AG09319 (cell line): Measurements from ENCODE around the gene PNPLA6.
A peak's percentile ranks its signal among the peaks of the same experiment; 100 is the strongest.

Source experiments
- DNase-seq: peaks from one replicate; pipeline ENCODE4 v3.0.0-alpha.2; 2010; ENCODE audit warnings: low read depth; ENCODE audit errors: extremely low read depth
- CTCF ChIP-seq: IDR thresholded peaks from 2 replicates; pipeline ENCODE4 v1.5.1; 2011; ENCODE audit warnings: low read depth, mild to moderate bottlenecking, inconsistent platforms, low read length, moderate library complexity

PNPLA6 gene

GRCh38 chr19:7535047-7535997, at the start of gene PNPLA6:
TSS of gene PNPLA6 (plus strand) at chr19:7535717. CDS start at chr19:7535789, 72 bp downstream.
- TF ChIP-seq CTCF = no peak

GRCh38 chr19:7486923-7487322, 48.6 kb upstream of the PNPLA6 start:
- no peak for DNase-seq
- TF ChIP-seq CTCF = no peak

More at GRCh38 chr19:7535047-7535997, at the start of gene PNPLA6:
- DNase-seq = peak; percentile 82

- DNase-seq = peak; percentile 55
- TF ChIP-seq CTCF = no peak
Observed at GRCh38 chr19:7488736-7489353, 46.7 kb upstream of the PNPLA6 start, which contains the start of gene PEX11G. TSS of gene PEX11G (minus strand) at chr19:7489035. CDS start at chr19:7489010, 25 bp downstream.

GRCh38 chr19:7489609-7490044, 45.9 kb upstream of the PNPLA6 start:
- DNase-seq = no peak
- TF ChIP-seq CTCF = no peak

GRCh38 chr19:7492142-7492541, 43.4 kb upstream of the PNPLA6 start:
- no peak for TF ChIP-seq CTCF
- no peak for DNase-seq

- TF ChIP-seq CTCF = no peak
- no peak for DNase-seq
Observed at GRCh38 chr19:7492558-7492957, 43.0 kb upstream of the PNPLA6 start.
